BE2C (cell line): Measurements from ENCODE around the gene ERCC6.

Source experiments
- DNase-seq: peaks from one replicate; pipeline ENCODE4 v3.0.0-alpha.2; 2020
- H3K27me3 ChIP-seq: fragments of 250-450 bp; sonication (Bioruptor Pico); 2 replicates; pipeline ENCODE4 v1.5.1; 2020; ENCODE audit warnings: mild to moderate bottlenecking
- H3K36me3 ChIP-seq: fragments of 250-450 bp; sonication (Bioruptor Pico); 2 replicates; pipeline ENCODE4 v1.5.1; 2020; ENCODE audit warnings: mild to moderate bottlenecking
- H3K4me1 ChIP-seq: fragments of 250-450 bp; sonication (Bioruptor Pico); 2 replicates; pipeline ENCODE4 v1.5.1; 2020
- H3K4me3 ChIP-seq: 2 replicates; pipeline ENCODE4 v1.5.1; 2011; ENCODE audit warnings: low read depth, low read length
- H3K9me3 ChIP-seq: fragments of 250-450 bp; sonication (Bioruptor Pico); 2 replicates; pipeline ENCODE4 v1.5.1; 2020
- TF ChIP-seq, protein P1 (sequence below): IDR thresholded peaks from 2 replicates; pipeline ENCODE4 v1.5.1; 2012; ENCODE audit warnings: mild to moderate bottlenecking, low read depth, low read length

ERCC6 gene

DNA sequence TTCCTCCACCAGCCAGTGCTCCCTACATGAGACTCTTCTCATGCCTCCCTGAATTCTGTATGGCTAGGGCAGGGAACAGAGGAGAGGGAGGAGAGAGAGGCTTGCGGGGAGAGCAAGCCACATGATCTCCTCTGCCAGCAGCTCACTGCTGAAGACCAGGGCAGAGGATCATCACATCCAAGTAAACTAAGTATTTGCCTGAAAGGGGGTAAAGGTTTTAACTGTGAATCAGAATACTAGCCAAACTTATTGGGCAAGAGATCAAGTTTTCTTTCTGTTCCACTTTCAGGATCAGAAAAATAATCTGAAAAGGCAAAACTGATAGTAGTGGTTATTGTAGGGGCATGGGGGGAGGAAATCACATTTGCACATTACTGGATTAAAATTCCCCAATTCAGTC, 17.8 kb upstream of the ERCC6 start:
- Histone ChIP-seq H3K27me3 (no peaks in the 10 kb centered on the region), H3K4me1 (no peaks in the 10 kb centered on the region), H3K36me3 (no peaks in the 10 kb centered on the region), H3K4me3 (no peak overlapping the region), H3K9me3 (no peaks in the 10 kb centered on the region)
- no peak for DNase-seq
- TF ChIP-seq, protein P1, sequence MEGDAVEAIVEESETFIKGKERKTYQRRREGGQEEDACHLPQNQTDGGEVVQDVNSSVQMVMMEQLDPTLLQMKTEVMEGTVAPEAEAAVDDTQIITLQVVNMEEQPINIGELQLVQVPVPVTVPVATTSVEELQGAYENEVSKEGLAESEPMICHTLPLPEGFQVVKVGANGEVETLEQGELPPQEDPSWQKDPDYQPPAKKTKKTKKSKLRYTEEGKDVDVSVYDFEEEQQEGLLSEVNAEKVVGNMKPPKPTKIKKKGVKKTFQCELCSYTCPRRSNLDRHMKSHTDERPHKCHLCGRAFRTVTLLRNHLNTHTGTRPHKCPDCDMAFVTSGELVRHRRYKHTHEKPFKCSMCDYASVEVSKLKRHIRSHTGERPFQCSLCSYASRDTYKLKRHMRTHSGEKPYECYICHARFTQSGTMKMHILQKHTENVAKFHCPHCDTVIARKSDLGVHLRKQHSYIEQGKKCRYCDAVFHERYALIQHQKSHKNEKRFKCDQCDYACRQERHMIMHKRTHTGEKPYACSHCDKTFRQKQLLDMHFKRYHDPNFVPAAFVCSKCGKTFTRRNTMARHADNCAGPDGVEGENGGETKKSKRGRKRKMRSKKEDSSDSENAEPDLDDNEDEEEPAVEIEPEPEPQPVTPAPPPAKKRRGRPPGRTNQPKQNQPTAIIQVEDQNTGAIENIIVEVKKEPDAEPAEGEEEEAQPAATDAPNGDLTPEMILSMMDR: no peak

GRCh38 chr10:49552277-49552676, 13.4 kb upstream of the ERCC6 start:
- no peaks in the 10 kb centered on the region for H3K4me1 ChIP-seq
- H3K9me3 ChIP-seq: no peaks in the 10 kb centered on the region
- DNase-seq: no peak
- TF ChIP-seq, protein P1: no peak
- H3K4me3 ChIP-seq: no peak overlapping the region
- H3K27me3 ChIP-seq: no peaks in the 10 kb centered on the region
- no peaks in the 10 kb centered on the region for H3K36me3 ChIP-seq

- TF ChIP-seq, protein P1: no peak
- DNase-seq: no peak
- Histone ChIP-seq H3K4me1 (no peaks in the 10 kb centered on the region), H3K27me3 (no peaks in the 10 kb centered on the region), H3K36me3 (no peaks in the 10 kb centered on the region), H3K4me3 (no peak overlapping the region), H3K9me3 (no peaks in the 10 kb centered on the region)
Measured at GRCh38 chr10:49550563-49550962, 11.6 kb upstream of the ERCC6 start.

DNA sequence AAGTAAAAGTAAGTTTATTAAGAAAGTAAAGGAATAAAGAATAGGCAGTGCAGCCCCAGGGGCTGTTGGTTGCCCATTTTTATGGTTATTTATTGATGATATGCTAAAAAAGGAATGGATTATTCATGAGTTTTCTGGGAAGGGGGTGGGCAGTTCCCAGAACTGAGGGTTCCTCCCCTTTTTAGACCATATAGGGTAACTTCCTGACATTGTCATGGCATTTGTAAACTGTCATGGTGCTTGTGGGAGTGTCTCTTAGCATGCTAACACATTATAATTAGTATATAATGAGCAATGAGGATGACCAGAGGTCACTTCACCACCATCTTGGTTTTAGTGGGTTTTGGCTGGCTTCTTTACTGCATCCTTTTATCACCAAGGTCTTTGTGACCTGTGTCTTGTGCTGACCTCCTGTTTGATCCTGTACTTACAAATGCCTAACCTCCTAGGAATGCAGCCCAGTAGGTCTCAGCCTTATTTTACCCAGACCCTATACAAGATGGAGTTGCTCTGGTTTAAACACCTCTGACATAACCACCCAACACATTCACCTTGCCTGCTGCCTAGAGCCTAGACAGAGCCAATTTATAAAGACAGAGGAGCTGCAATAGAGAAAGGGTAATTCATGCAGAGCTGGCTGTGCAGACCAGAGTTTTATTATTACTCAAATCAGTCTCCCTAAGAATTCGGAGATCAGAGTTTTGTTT, 10.9 kb upstream of the ERCC6 start:
- TF ChIP-seq, protein P1: no peak
- Histone ChIP-seq H3K36me3 (no peaks in the 10 kb centered on the region), H3K27me3 (no peaks in the 10 kb centered on the region), H3K4me1 (no peaks in the 10 kb centered on the region), H3K4me3 (no peak overlapping the region), H3K9me3 (no peaks in the 10 kb centered on the region)
- no peak for DNase-seq

- H3K36me3 ChIP-seq: no peaks in the 10 kb centered on the region
- no peak for DNase-seq
- H3K4me3 ChIP-seq: no peak overlapping the region
- H3K4me1 ChIP-seq: no peaks in the 10 kb centered on the region
- H3K27me3 ChIP-seq: no peaks in the 10 kb centered on the region
- TF ChIP-seq, protein P1: no peak
- H3K9me3 ChIP-seq: no peaks in the 10 kb centered on the region
Measured at GRCh38 chr10:49543604-49544003, 4.7 kb upstream of the ERCC6 start.

GRCh38 chr10:49542353-49542752, 3.4 kb upstream of the ERCC6 start:
- DNase-seq: no peak
- TF ChIP-seq, protein P1: no peak
- H3K9me3 ChIP-seq: no peaks in the 10 kb centered on the region
- H3K36me3 ChIP-seq: no peaks in the 10 kb centered on the region
- H3K27me3 ChIP-seq: no peaks in the 10 kb centered on the region
- H3K4me3 ChIP-seq: no peak overlapping the region
- H3K4me1 ChIP-seq: no peaks in the 10 kb centered on the region
